Testis (tissue), 3 donors: ENCODE results near the gene OR52A5. TPM values are rescaled to one million over a fixed set of nuclear protein-coding genes. Genes with fewer than 3 reads are reported as not detected.
"Not testable (repeated sequence)": the region's sequence is repeated elsewhere in the genome, so short reads cannot be mapped to it uniquely, and the experiment has no call there.

Experiments used
- DNase-seq: peaks from one replicate; pipeline ENCODE4 v3.0.0-alpha.2; 2019
- H3K27ac ChIP-seq, 2 donors: fragments of 200-600 bp; sonication (generic); one replicate each; pipeline ENCODE4 v1.5.1; 2019
- H3K27me3 ChIP-seq: fragments of 200-600 bp; sonication (generic); one replicate; pipeline ENCODE4 v1.5.1; 2019
- H3K36me3 ChIP-seq: fragments of 200-600 bp; sonication (generic); one replicate; pipeline ENCODE4 v1.5.1; 2017; ENCODE audit warnings: low read depth; ENCODE audit errors: missing control alignments
- H3K4me1 ChIP-seq: fragments of 200-600 bp; sonication (generic); one replicate; pipeline ENCODE4 v1.5.1; 2019
- H3K4me3 ChIP-seq, 2 donors: fragments of 200-600 bp; sonication (generic); one replicate each; pipeline ENCODE4 v1.5.1; 2017 to 2019
- H3K9me3 ChIP-seq: fragments of 200-600 bp; sonication (generic); one replicate; pipeline ENCODE4 v1.5.1; 2017
- CTCF ChIP-seq, 3 experiments: fragments of 450-650 bp in 2 of 3; fragments of 200-600 bp in 1 of 3; sonication (generic) in 1 of 3; IDR thresholded peaks; one replicate each; pipeline ENCODE4 v1.5.1; 2016 to 2019; ENCODE audit warnings: antibody characterized with exemption in 3 of 3, mild to moderate bottlenecking in 2 of 3, moderate library complexity in 1 of 3
- POLR2A ChIP-seq: fragments of 450-650 bp; IDR thresholded peaks from one replicate; pipeline ENCODE4 v1.6.1; 2017; ENCODE audit warnings: antibody characterized with exemption, mild to moderate bottlenecking, moderate library complexity
- WGBS, 2 donors: methylation state at CpG; one replicate each; pipeline ENCODE4 v1.1.5; 2018; 5-methylcytosine and 5-hydroxymethylcytosine counted together
- intact Hi-C: fragments of 100-400 bp; cut with DNase I; formaldehyde crosslinking; loops from one replicate; pipeline ENCODE4 v1.15.1; 2023; ENCODE audit warnings: low total_unique reads
- polyA plus RNA-seq: library from polyadenylated mRNA; stranded (reverse); fragments of 350-450 nt; fragmentation: Illumina TruSeq; extraction: RNeasy Lipid Tissue Mini Kit (QIAGEN cat#74804); gene quantifications from one replicate; pipeline ENCODE4 v1.2.3, GENCODE V29; 2014; ENCODE audit warnings: low read depth, low replicate concordance; ENCODE audit not compliant: insufficient read depth
- total RNA-seq, 2 donors: library from RNA; depleted of rRNA; stranded (reverse); fragments of >200 nt; gene quantifications; one replicate each; pipeline ENCODE4 v1.2.3, GENCODE V29; 2016

Gene OR52A5
- total and polyA plus RNA-seq, 3 donors from 2014 or later, result 0.37 to 0.55 TPM; not detected in 1

- Histone ChIP-seq H3K9me3 (no peaks in the 10 kb centered on the region), H3K4me3 (no peak overlapping the region), H3K36me3 (no peaks in the 10 kb centered on the region), H3K27ac (no peak overlapping the region), H3K4me1 (no peaks in the 10 kb centered on the region), H3K27me3 (no peaks in the 10 kb centered on the region)
- DNase-seq, result no peak
- TF ChIP-seq POLR2A (no peak), CTCF (IDR thresholded peaks at IDR 0.05) (no peak)
- intact Hi-C loops, result no loop called here
These were observed 21.6 kb upstream of the OR52A5 start for GRCh38 chr11:5159806-5160205.

GRCh38 chr11:5154657-5155056 lies 16.5 kb upstream of the OR52A5 start, which contains the start of gene OR52A1:
Gene OR52A1 (minus strand): TSS chr11:5154757. CDS start chr11:5152369, 2,388 bp downstream.
- no peaks in the 10 kb centered on the region for H3K9me3 ChIP-seq
- no peak for TF ChIP-seq POLR2A
- TF ChIP-seq CTCF (IDR thresholded peaks at IDR 0.05), result no peak
- intact Hi-C loops, result no loop called here
- H3K4me3 ChIP-seq, result no peak within 1 kb of the TSS
- 71 to 84% methylated on average over 3 of the region's 3 CpGs for WGBS, 2 donors
- no peaks in the 10 kb centered on the region for H3K27me3 ChIP-seq
- H3K4me1 ChIP-seq, result no peaks in the 10 kb centered on the region
- H3K36me3 ChIP-seq, result no peaks in the 10 kb centered on the region
- DNase-seq, result no peak
- H3K27ac ChIP-seq, result no peak within 1 kb of the TSS

GRCh38 chr11:5153574-5154431 lies 15.6 kb upstream of the OR52A5 start:
- Histone ChIP-seq H3K4me3 (no peak overlapping the region), H3K9me3 (no peaks in the 10 kb centered on the region), H3K36me3 (no peaks in the 10 kb centered on the region), H3K27ac (no peak overlapping the region), H3K27me3 (no peaks in the 10 kb centered on the region), H3K4me1 (no peaks in the 10 kb centered on the region)
- TF ChIP-seq CTCF (IDR thresholded peaks at IDR 0.05), result no peak
- no peak for TF ChIP-seq POLR2A
- intact Hi-C loops, result no loop called here
- WGBS, 2 donors, result 71 to 73% methylated on average over 3 of the region's 3 CpGs
- no peak for DNase-seq

GRCh38 chr11:5151713-5152153 lies 13.6 kb upstream of the OR52A5 start:
- H3K36me3 ChIP-seq, result no peaks in the 10 kb centered on the region
- no peaks in the 10 kb centered on the region for H3K4me1 ChIP-seq
- DNase-seq, result no peak
- no peak for TF ChIP-seq POLR2A
- no peak for TF ChIP-seq CTCF (IDR thresholded peaks at IDR 0.05)
- no peak overlapping the region for H3K4me3 ChIP-seq
- WGBS, 2 donors, result 62 to 82% methylated on average over 3 of the region's 3 CpGs
- no peaks in the 10 kb centered on the region for H3K9me3 ChIP-seq
- H3K27ac ChIP-seq, result no peak overlapping the region
- H3K27me3 ChIP-seq, result no peaks in the 10 kb centered on the region
- intact Hi-C loops, result no loop called here

- intact Hi-C loops, result not testable (repeated sequence)
These were observed 6.0 kb upstream of the OR52A5 start for GRCh38 chr11:5144206-5144605.

More at GRCh38 chr11:5144206-5144605, 6.0 kb upstream of the OR52A5 start:
- H3K9me3 ChIP-seq, H3K27me3 ChIP-seq, H3K4me1 ChIP-seq, H3K36me3 ChIP-seq: not testable (repeated sequence)
- WGBS, 2 donors, result 77 to 82% methylated on average over 8 to 21 of the region's 21 CpGs
- peak overlapping the region in 1 of 2 donors; percentile 10 for H3K27ac ChIP-seq
- peak; percentile 15 for DNase-seq
- H3K4me3 ChIP-seq, result peak overlapping the region in 1 of 2 donors; percentile 54
